ENCODE data around the gene TMOD4. TPM values are rescaled to one million over a fixed set of nuclear protein-coding genes. Genes with fewer than 3 reads are reported as not detected.
A peak's percentile ranks its signal among the peaks of the same experiment; 100 is the strongest.
"Not testable (repeated sequence)": the region's sequence is repeated elsewhere in the genome, so short reads cannot be mapped to it uniquely, and the experiment has no call there.

TMOD4 gene
- 1 to 10 TPM; 1.5 to 1.9 TPM for total RNA-seq

DNA sequence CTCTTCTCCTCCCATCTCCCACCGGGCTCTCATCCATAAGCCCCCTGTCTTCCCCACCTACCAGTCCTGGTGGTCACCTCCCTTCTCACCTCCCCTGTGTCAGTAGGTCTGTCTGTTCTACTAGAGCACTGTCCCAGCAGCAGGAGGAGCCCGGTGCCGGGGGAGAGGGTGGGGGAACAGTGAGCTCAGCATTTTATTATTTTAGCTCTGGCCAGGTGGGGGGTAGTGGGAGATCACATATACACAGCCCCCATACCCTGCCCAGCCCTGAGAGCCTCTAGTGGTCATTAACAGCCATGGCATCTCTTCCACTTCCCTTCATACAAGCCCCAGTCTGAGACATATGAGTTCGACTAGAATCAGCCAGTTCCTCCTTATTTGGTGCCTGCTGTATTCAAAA lies at the start of gene TMOD4:
TSS of gene TMOD4 (minus strand) at position 119 of the 400 bp plus-strand sequence. CDS start 1,106 bp downstream, outside the sequence.
- no peaks in the 10 kb centered on the region for H3K9me3 Mint-ChIP-seq
- H3K27ac Mint-ChIP-seq, result no peak within 1 kb of the TSS
- peaks cover 61% of the 10 kb centered on the region for H3K36me3 Mint-ChIP-seq (ENCODE audit: low read depth)
- H3K4me3 Mint-ChIP-seq, result no peak within 1 kb of the TSS
- H3K4me1 Mint-ChIP-seq, result no peaks in the 10 kb centered on the region
- CTCF ChIA-PET, result interaction anchor here (1.2 to 1.6 kb wide), 2 partner anchors 14 to 21 kb away, joined by 3 to 6 read pairs; partner anchors contain the start of gene VPS72
- no peak for DNase-seq
- POLR2A ChIA-PET, result interaction anchor here (1.0 kb wide), 2 partner anchors 10 to 19 kb away, joined by 3 to 4 read pairs; partner anchors contain the start of genes SCNM1 and TNFAIP8L2
- H3K27me3 Mint-ChIP-seq, result no peaks in the 10 kb centered on the region

- H3K4me3 Mint-ChIP-seq, result no peak overlapping the region
- H3K36me3 Mint-ChIP-seq (ENCODE audit: low read depth), result peaks cover 14% of the 10 kb centered on the region
- ChIA-PET POLR2A (interaction anchor here (1.2 kb wide), 1 partner anchor 23 kb away, joined by 3 read pairs; no protein-coding TSS in a partner anchor), CTCF (interaction anchor here (0.5 kb wide), 1 partner anchor 28 kb away, joined by 3 read pairs; no protein-coding TSS in a partner anchor)
- H3K9me3 Mint-ChIP-seq, result no peaks in the 10 kb centered on the region
- DNase-seq, result no peak
- peaks cover 6% of the 10 kb centered on the region for H3K4me1 Mint-ChIP-seq
- no peak overlapping the region for H3K27ac Mint-ChIP-seq
- H3K27me3 Mint-ChIP-seq, result no peaks in the 10 kb centered on the region
Observed at GRCh38 chr1:151222130-151222529, 46.3 kb upstream of the TMOD4 start.

DNA sequence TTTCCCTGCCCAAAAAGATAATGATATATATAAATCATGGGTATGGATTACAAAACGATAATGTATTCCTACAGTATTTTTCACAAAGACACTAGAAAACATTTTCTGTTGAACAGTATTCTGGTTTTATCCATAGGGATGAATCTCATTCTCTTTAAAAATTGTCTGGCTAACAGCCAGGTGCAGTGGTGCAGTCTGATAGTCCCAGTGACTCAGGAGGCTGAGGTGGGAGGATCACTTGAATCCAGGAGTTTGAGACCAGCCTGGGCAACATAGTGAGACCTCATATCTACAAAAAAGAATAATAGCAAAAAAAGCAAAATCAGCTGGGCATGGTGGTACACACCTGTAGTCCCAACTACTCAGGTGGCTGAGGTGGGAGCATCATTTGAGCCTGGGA lies 45.8 kb upstream of the TMOD4 start:
- Mint-ChIP-seq H3K9me3 (no peaks in the 10 kb centered on the region), H3K27me3 (no peaks in the 10 kb centered on the region), H3K36me3 (ENCODE audit: low read depth) (peaks cover 11% of the 10 kb centered on the region), H3K4me3 (no peak overlapping the region), H3K27ac (no peak overlapping the region), H3K4me1 (peaks cover 7% of the 10 kb centered on the region)
- POLR2A ChIA-PET, result no interaction called here
- CTCF ChIA-PET, result no interaction called here
- DNase-seq, result no peak

GRCh38 chr1:151213560-151213959 lies 37.8 kb upstream of the TMOD4 start:
- no peak overlapping the region for H3K27ac Mint-ChIP-seq
- ChIA-PET CTCF (interaction anchor here (0.8 to 1.5 kb wide), 2 partner anchors 14 to 36 kb away, joined by 3 to 4 read pairs; no protein-coding TSS in a partner anchor), POLR2A (no interaction called here)
- DNase-seq, result no peak
- no peaks in the 10 kb centered on the region for H3K9me3 Mint-ChIP-seq
- peaks cover 34% of the 10 kb centered on the region for H3K36me3 Mint-ChIP-seq (ENCODE audit: low read depth)
- peaks cover 38% of the 10 kb centered on the region for H3K4me1 Mint-ChIP-seq
- no peak overlapping the region for H3K4me3 Mint-ChIP-seq
- H3K27me3 Mint-ChIP-seq, result no peaks in the 10 kb centered on the region

DNA sequence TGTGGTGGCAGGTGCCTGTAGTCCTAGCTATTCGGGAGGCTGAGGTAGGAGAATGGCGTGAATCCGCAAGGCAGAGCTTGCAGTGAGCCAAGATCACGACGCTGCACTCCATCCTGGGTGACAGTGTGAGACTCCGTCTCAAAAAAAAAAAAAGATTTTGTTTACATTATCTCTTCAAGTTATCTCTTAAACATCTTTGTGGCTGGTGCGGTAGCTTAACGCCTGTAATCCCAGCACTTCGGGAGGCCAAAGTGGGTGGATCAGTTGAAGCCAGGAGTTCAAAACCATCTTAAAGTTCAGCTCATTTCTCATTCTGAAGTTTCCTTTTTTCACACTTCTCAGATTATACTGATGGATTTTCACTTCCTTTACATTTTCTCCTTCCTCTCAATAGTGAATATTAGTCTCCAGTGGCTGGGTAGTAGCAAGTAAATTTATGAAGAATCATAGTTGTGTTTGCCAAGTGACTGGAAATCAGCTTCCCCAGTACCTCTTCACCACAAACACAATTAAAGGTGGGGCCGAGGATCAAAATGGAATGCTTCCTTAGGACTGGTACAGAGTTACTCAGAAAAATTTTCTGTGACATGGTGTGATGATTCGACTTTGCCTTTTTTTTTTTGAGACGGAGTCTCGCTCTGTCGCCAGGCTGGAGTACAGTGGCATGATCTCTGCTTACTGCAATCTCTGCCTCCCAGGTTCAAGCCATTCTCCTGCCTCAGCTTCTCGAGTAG lies 36.4 kb upstream of the TMOD4 start:
- POLR2A ChIA-PET, result interaction anchor here (1.2 to 1.4 kb wide), 3 partner anchors 10 to 13 kb away, joined by 3 read pairs; no protein-coding TSS in a partner anchor
- CTCF ChIA-PET, result interaction anchor here (1.1 to 1.5 kb wide), 4 partner anchors 16 to 151 kb away, joined by 3 to 7 read pairs (median 4); no protein-coding TSS in a partner anchor
- Mint-ChIP-seq H3K36me3 (ENCODE audit: low read depth) (peaks cover 41% of the 10 kb centered on the region), H3K4me3 (peak overlapping the region; percentile 19), H3K9me3 (no peaks in the 10 kb centered on the region), H3K4me1 (peaks cover 36% of the 10 kb centered on the region), H3K27ac (peak overlapping the region; percentile 78), H3K27me3 (no peaks in the 10 kb centered on the region)
- DNase-seq, result peak; percentile 30

DNA sequence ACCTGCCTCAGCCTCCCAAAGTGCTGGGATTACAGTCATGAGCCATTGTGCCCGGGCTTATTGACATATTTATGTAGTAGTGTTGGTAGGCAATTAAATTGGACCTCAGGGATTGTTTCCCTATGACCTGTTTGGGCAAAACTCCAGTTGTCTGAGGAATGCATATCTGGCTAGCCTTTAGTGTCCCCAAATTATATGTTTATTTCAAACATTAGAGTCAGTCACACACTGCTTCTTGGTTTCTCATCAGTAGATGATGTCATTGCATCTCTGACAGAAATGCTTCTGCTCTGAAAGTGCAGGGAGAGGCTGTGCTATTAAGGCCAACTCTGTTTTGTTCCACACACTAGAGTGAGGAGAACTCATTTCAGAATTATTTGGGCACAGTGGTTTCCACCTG lies 35.0 kb upstream of the TMOD4 start:
- no peak for DNase-seq
- H3K27ac Mint-ChIP-seq, result peak overlapping the region; percentile 62
- no peaks in the 10 kb centered on the region for H3K27me3 Mint-ChIP-seq
- POLR2A ChIA-PET, result interaction anchor here (1.4 kb wide), 1 partner anchor 9 kb away, joined by 3 read pairs; no protein-coding TSS in a partner anchor
- CTCF ChIA-PET, result interaction anchor here (1.5 kb wide), 1 partner anchor 41 kb away, joined by 7 read pairs; no protein-coding TSS in a partner anchor
- H3K36me3 Mint-ChIP-seq (ENCODE audit: low read depth), result peaks cover 47% of the 10 kb centered on the region
- H3K4me1 Mint-ChIP-seq, result peaks cover 30% of the 10 kb centered on the region
- H3K4me3 Mint-ChIP-seq, result no peak overlapping the region
- no peaks in the 10 kb centered on the region for H3K9me3 Mint-ChIP-seq

GRCh38 chr1:151205381-151205965 lies 29.7 kb upstream of the TMOD4 start:
- peaks cover 29% of the 10 kb centered on the region for H3K4me1 Mint-ChIP-seq
- CTCF ChIA-PET, DNase-seq, H3K27ac Mint-ChIP-seq, H3K27me3 Mint-ChIP-seq, H3K4me3 Mint-ChIP-seq, H3K9me3 Mint-ChIP-seq: not testable (repeated sequence)
- POLR2A ChIA-PET, result interaction anchor here (1.3 kb wide), 1 partner anchor 49 kb away, joined by 3 read pairs; the partner anchor contains the start of gene PSMD4
- peaks cover 46% of the 10 kb centered on the region for H3K36me3 Mint-ChIP-seq (ENCODE audit: low read depth)

DNA sequence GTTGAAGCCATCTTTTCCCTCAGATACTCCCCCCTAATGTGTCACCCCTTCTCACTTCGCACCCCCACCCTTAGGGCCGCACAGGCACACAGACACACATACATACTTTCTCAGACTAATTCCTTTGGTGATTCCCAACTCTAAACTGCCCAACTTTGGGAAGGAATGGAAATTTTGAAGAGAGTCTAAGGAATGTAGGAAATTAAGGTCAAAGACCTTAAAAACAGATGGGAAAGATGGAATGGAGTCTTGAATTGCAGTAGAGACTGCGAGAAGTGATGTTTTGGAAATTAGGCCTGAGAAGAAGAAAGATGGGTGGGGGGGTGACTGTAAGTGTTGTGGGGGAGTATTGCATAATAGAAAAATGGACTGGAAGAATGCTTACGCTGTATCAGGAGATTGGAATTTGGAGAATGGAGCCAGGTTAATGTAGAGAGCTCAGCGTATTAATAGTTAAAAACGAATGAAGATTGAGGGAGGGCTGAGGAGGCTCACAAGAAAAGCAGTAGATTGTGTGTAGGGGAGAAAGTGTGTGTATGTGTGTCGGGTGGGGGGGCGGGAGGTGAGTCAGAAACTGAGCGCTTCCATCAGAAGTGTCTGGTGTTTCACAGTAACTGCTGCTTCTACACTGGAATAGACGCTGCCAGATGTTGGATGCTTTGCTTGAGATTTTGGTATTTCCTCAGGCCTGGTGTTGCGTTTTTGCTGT lies 24.2 kb upstream of the TMOD4 start:
- Mint-ChIP-seq H3K4me1 (peaks cover 50% of the 10 kb centered on the region), H3K36me3 (ENCODE audit: low read depth) (peaks cover 40% of the 10 kb centered on the region), H3K27me3 (peaks cover 4% of the 10 kb centered on the region), H3K27ac (peak overlapping the region; percentile 84), H3K9me3 (no peaks in the 10 kb centered on the region), H3K4me3 (peak overlapping the region; percentile 89)
- ChIA-PET CTCF (interaction anchor here (1.4 kb wide), 2 partner anchors 52 to 78 kb away, joined by 3 to 4 read pairs; no protein-coding TSS in a partner anchor), POLR2A (interaction anchor here (0.7 to 1.8 kb wide), 7 partner anchors 10 to 82 kb away, joined by 3 to 10 read pairs (median 4); partner anchors contain the start of genes PSMD4, TNFAIP8L2, VPS72 and ZNF687)
- DNase-seq, result no peak

DNA sequence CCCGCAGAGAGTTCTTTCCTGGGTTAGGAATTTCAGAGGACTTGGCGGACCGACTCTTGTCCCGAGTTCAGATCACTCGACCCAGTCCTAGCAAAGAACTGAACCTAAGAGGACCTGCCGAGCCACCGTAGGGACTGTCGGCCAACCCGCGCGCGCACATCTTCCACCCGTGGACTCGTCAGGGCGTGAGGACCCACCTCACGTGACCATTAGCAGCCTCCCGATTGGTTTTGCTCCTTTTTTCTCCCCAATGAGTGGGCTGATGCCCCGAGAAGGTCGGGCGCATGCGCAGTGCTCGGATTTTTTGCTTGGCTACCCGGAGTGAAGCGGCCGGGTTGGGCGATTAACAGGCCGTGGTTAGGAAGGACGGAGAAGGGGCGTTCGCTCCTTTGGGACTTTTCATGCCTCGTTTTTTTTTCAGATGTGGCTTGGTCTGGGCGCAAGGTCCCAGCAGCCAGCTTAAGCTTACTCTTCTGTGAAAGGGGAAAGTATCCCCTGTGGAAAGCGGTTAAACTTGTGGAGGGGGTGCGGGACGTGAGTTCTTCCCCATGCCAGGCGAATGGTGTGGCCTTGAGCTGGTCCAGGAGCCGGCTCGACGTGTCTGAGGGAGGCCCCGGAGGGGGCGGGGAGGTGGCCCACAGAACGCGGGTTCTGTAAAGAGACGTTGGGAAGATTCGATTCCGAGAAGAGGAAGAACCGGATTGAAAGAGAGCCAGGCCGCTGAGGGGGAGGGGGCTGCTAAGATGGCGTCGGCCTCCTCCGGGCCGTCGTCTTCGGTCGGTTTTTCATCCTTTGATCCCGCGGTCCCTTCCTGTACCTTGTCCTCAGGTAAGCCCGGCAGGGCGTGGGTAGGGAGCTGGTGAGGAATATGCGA lies 22.7 kb upstream of the TMOD4 start, which contains the start of gene PIP5K1A:
TSS of gene PIP5K1A (plus strand) at position 299 of the 874 bp plus-strand sequence. CDS start at position 744, 445 bp downstream.
- POLR2A ChIA-PET, result interaction anchor here (0.6 to 2.4 kb wide), 17 partner anchors 9 to 565 kb away, joined by 3 to 19 read pairs (median 3); partner anchors contain the start of genes MRPL9, PSMD4, TNFAIP8L2 and VPS72
- Mint-ChIP-seq H3K27ac (peak within 1 kb of the TSS; percentile 84), H3K4me1 (peaks cover 43% of the 10 kb centered on the region), H3K27me3 (peaks cover 7% of the 10 kb centered on the region), H3K9me3 (no peaks in the 10 kb centered on the region), H3K36me3 (ENCODE audit: low read depth) (peaks cover 33% of the 10 kb centered on the region), H3K4me3 (peak within 1 kb of the TSS; percentile 89)
- peak; percentile 99 for DNase-seq
- CTCF ChIA-PET, result interaction anchor here (0.6 to 1.4 kb wide), 4 partner anchors 9 to 142 kb away, joined by 3 to 4 read pairs (median 4); partner anchors contain the start of gene VPS72

- H3K36me3 Mint-ChIP-seq (ENCODE audit: low read depth), result peaks cover 28% of the 10 kb centered on the region
- no peaks in the 10 kb centered on the region for H3K9me3 Mint-ChIP-seq
- peaks cover 7% of the 10 kb centered on the region for H3K27me3 Mint-ChIP-seq
- H3K4me1 Mint-ChIP-seq, result peaks cover 41% of the 10 kb centered on the region
- no peak for DNase-seq
- ChIA-PET POLR2A (interaction anchor here (0.6 to 2.4 kb wide), 5 partner anchors 8 to 224 kb away, joined by 3 to 19 read pairs (median 4); partner anchors contain the start of gene VPS72), CTCF (no interaction called here)
- peak overlapping the region; percentile 84 for H3K27ac Mint-ChIP-seq
- H3K4me3 Mint-ChIP-seq, result peak overlapping the region; percentile 89
Observed at GRCh38 chr1:151197863-151198253, 22.1 kb upstream of the TMOD4 start.

DNA sequence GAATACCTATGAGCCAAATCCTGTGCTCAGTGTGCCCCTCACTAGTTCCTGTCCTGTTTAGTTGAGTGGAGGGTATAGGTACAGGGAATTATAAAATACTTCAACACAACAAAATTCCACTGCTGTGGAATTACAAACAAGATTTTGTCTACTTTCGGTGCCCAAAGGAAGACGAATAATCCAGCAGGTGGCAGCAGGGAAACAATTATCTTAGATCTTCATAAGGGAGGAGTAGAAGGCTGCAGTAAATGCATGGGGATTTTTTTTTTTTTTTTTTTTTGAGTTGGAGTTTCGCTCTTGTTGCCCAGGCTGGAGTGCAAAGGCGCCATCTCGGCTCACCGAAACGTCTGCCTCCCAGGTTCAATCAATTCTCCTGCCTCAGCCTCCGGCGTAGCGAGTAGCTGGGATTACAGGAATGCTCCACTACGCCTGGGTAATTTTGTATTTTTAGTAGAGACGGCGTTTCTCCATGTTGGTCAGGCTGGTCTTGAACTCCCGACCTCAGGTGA lies 20.6 kb upstream of the TMOD4 start:
- H3K9me3 Mint-ChIP-seq, result no peaks in the 10 kb centered on the region
- H3K27ac Mint-ChIP-seq, result no peak overlapping the region
- POLR2A ChIA-PET, result interaction anchor here (0.8 kb wide), 1 partner anchor 87 kb away, joined by 3 read pairs; no protein-coding TSS in a partner anchor
- DNase-seq, result peak; percentile 59
- H3K4me1 Mint-ChIP-seq, result peaks cover 29% of the 10 kb centered on the region
- peaks cover 7% of the 10 kb centered on the region for H3K27me3 Mint-ChIP-seq
- CTCF ChIA-PET, result interaction anchor here (0.6 to 2.5 kb wide), 13 partner anchors 8 to 626 kb away, joined by 3 to 9 read pairs (median 3); no protein-coding TSS in a partner anchor
- H3K36me3 Mint-ChIP-seq (ENCODE audit: low read depth), result peaks cover 20% of the 10 kb centered on the region
- peak overlapping the region; percentile 43 for H3K4me3 Mint-ChIP-seq

Data from activated CD4-positive, alpha-beta memory T cell treated with anti-CD3 and anti-CD28 coated beads, Interleukin-2, amount 10 ng/mL, durations not matched to agents 7 days and 5 days (primary cell).